Adrenal gland (tissue), 12 donors: ENCODE results near the gene UNC13B. TPM values are rescaled to one million over a fixed set of nuclear protein-coding genes. Genes with fewer than 3 reads are reported as not detected.

Experiments used
- DNase-seq, 7 donors: peaks; one replicate each; pipeline ENCODE4 v3.0.0-alpha.2; 2019 to 2020
- H3K27ac ChIP-seq, 5 donors: fragments of 200-600 bp; sonication (generic) in 4 of 5; 1 replicate in 3 of 5; 2 replicates in 2 of 5; pipeline versions ENCODE4 v1.5.1 to v1.8.0; 2016 to 2020; ENCODE audit warnings: mild to moderate bottlenecking in 1 of 5
- H3K27me3 ChIP-seq: fragments of 200-600 bp; 2 replicates; pipeline ENCODE4 v1.8.0; 2021
- H3K36me3 ChIP-seq, 2 donors: fragments of 200-600 bp; replicated peaks in 1 of 2; 1 replicate in 1 of 2; 2 replicates in 1 of 2; pipeline versions ENCODE4 v1.5.1 to v1.8.0; 2018 to 2022
- H3K4me1 ChIP-seq, 2 donors: fragments of 200-600 bp; replicated peaks in 1 of 2; 1 replicate in 1 of 2; 2 replicates in 1 of 2; pipeline versions ENCODE4 v1.5.1 to v1.8.0; 2018 to 2021
- H3K4me3 ChIP-seq, 4 donors: fragments of 200-600 bp; sonication (generic) in 3 of 4; one replicate each; pipeline ENCODE4 v1.5.1; 2016 to 2018
- H3K9me3 ChIP-seq, 3 donors: fragments of 200-600 bp; sonication (generic) in 1 of 3; replicated peaks in 1 of 3; 1 replicate in 2 of 3; 2 replicates in 1 of 3; pipeline versions ENCODE4 v1.5.1 to v1.8.0; 2016 to 2021
- POLR2A ChIP-seq, 2 donors: fragments of 450-650 bp; IDR thresholded peaks; one replicate each; pipeline ENCODE4 v1.6.1; 2017; ENCODE audit warnings: antibody characterized with exemption in 2 of 2, mild to moderate bottlenecking in 2 of 2, moderate library complexity in 1 of 2
- WGBS, 4 donors: extraction: QIAGEN DNeasy Blood & Tissue Kit in 2 of 4; methylation state at CpG; one replicate each; pipeline versions ENCODE4 v1.1.5 to v1.1.7; 2013 to 2017; 5-methylcytosine and 5-hydroxymethylcytosine counted together
- intact Hi-C, 2 donors: fragments of 100-400 bp; cut with DNase I; formaldehyde crosslinking; loops; one replicate each; pipeline versions ENCODE4 v1.14.1 to v1.15.0; 2022 to 2023
- polyA plus RNA-seq, 3 donors: library from polyadenylated mRNA; stranded (reverse); fragments of 200-250 nt in 2 of 3; fragments of 350-450 nt in 1 of 3; fragmentation: Illumina TruSeq in 1 of 3; extraction: RNeasy Lipid Tissue Mini Kit (QIAGEN cat#74804) in 1 of 3; gene quantifications; one replicate each; pipeline ENCODE4 v1.2.3, GENCODE V29; 2013 to 2014
- total RNA-seq, 9 donors: library from RNA; depleted of rRNA in 4 of 9; stranded (reverse); fragments of >200 nt in 4 of 9; fragments of 120-200 nt in 1 of 9; fragmentation: NEBNext Ultra II Directional in 1 of 9; extraction: Animal tissue kit (Norgen Biotek cat#: 25700) in 1 of 9; gene quantifications; one replicate each; pipeline versions ENCODE4 v1.1.0 to v1.2.4, GENCODE V29; 2013 to 2023
- TF ChIP-seq, protein P1 (sequence below), 6 experiments: fragments of 450-650 bp in 4 of 6; fragments of 200-600 bp in 2 of 6; sonication (generic) in 1 of 6; IDR thresholded peaks; 1 replicate in 5 of 6; 2 replicates in 1 of 6; pipeline versions ENCODE4 v1.5.1 to v1.8.0; 2016 to 2021; ENCODE audit warnings: antibody characterized with exemption in 6 of 6, mild to moderate bottlenecking in 2 of 6, moderate library complexity in 1 of 6
- donor health status: healthy with polysubstance abuse.
- donor health status: Bipolar disorder and iron deficiency.
- donor health status: DM: yes; HTN: yes; CAD: no.
- donor health status: DM: no; HTN: no; CAD: no.
- donor health status: DM: no; HTN: no; CAD: no.
- donor health status: DM: yes; HTN: yes; CAD: no.

The UNC13B gene
- total and polyA plus RNA-seq, 12 donors = 11.1 to 42.2 (median 30.5) TPM

DNA sequence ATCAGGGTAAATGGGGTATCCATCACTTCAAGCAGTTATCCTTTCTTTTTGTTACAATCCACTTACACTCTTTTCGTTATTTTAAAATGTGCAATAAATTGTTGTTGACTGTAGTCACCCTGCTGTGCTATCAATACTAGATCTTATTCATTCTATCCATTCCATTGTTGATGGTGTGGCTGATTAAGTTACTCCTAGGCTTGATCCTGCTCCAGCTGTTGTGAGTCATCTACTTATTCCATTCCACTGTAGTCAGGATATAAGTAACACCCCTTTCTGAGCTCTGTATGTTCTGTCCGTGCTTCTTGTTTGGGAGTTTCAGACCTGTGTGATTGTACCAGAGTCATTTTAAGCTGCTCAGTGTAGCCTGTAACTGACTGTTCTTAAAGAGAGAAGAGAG lies 205.6 kb downstream of the UNC13B start:
- WGBS, 4 donors = 48 to 67% (median 59%) methylated on average over 2 of the region's 2 CpGs
- H3K4me3 ChIP-seq = no peak overlapping the region
- H3K9me3 ChIP-seq = no peaks in the 10 kb centered on the region
- TF ChIP-seq POLR2A (IDR thresholded peaks at IDR 0.05) = no peak
- TF ChIP-seq, protein P1, sequence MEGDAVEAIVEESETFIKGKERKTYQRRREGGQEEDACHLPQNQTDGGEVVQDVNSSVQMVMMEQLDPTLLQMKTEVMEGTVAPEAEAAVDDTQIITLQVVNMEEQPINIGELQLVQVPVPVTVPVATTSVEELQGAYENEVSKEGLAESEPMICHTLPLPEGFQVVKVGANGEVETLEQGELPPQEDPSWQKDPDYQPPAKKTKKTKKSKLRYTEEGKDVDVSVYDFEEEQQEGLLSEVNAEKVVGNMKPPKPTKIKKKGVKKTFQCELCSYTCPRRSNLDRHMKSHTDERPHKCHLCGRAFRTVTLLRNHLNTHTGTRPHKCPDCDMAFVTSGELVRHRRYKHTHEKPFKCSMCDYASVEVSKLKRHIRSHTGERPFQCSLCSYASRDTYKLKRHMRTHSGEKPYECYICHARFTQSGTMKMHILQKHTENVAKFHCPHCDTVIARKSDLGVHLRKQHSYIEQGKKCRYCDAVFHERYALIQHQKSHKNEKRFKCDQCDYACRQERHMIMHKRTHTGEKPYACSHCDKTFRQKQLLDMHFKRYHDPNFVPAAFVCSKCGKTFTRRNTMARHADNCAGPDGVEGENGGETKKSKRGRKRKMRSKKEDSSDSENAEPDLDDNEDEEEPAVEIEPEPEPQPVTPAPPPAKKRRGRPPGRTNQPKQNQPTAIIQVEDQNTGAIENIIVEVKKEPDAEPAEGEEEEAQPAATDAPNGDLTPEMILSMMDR (IDR thresholded peaks at IDR 0.05) = no peak
- no peaks in the 10 kb centered on the region for H3K4me1 ChIP-seq
- intact Hi-C loops = no loop called here
- no peak overlapping the region for H3K27ac ChIP-seq
- H3K36me3 ChIP-seq = peaks cover 0 to 4% of the 10 kb centered on the region in 2 donors
- peak in 4 of 7 donors; percentile 34 to 47 (median 38) for DNase-seq
- no peaks in the 10 kb centered on the region for H3K27me3 ChIP-seq

DNA sequence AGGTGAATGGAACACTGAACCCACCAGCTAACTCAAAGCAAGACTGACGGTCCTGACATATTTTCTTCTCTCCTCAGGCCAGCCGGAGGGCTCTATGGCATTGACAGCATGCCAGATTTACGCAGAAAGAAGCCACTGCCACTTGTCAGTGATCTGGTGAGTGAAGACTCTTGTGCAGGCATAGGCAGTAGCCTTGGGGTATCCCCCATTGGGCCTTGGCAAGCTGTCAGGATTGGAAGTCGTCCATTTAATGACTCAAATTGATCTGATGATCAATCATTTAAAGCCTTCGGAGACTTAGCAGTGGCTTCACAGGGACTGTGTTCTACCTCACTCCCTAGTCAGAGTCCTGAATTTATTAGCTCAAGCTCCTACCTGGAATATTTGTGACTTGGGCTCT lies 208.4 kb downstream of the UNC13B start:
- H3K27ac ChIP-seq = no peak overlapping the region
- intact Hi-C loops = no loop called here
- peaks cover 0 to 4% of the 10 kb centered on the region in 2 donors for H3K36me3 ChIP-seq
- 48 to 63% (median 51%) methylated on average over 5 of the region's 5 CpGs for WGBS, 4 donors
- H3K27me3 ChIP-seq = no peaks in the 10 kb centered on the region
- no peak overlapping the region for H3K4me3 ChIP-seq
- DNase-seq = peak; percentile 24 to 72 (median 53)
- TF ChIP-seq, protein P1 (IDR thresholded peaks at IDR 0.05) = no peak
- TF ChIP-seq POLR2A (IDR thresholded peaks at IDR 0.05) = no peak
- no peaks in the 10 kb centered on the region for H3K9me3 ChIP-seq
- H3K4me1 ChIP-seq = no peaks in the 10 kb centered on the region

DNA sequence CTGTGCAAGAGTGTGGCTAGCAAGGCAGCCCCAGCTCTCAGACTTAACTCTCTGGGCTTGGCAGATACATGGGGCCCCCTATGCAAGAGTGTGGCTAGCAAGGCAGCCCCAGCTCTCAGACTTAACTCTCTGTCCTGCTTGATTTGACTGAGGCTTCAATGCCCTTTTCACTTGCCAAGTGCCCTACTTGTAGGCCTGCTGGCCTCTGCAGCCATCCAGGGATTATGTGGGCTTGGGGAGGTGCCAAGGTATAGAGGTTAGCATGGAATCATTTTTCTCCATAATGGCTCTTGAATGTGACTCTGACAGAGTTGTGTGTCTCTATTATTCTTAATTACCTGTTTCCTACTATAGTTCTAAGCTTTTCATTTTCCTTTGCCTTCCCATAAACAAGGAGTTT lies 212.6 kb downstream of the UNC13B start:
- no peaks in the 10 kb centered on the region for H3K9me3 ChIP-seq
- DNase-seq = no peak
- intact Hi-C loops = no loop called here
- TF ChIP-seq, protein P1 (IDR thresholded peaks at IDR 0.05) = no peak
- TF ChIP-seq POLR2A (IDR thresholded peaks at IDR 0.05) = no peak
- H3K36me3 ChIP-seq = peaks cover 0 to 4% of the 10 kb centered on the region in 2 donors
- H3K4me1 ChIP-seq = no peaks in the 10 kb centered on the region
- no peaks in the 10 kb centered on the region for H3K27me3 ChIP-seq
- H3K27ac ChIP-seq = no peak overlapping the region
- H3K4me3 ChIP-seq = no peak overlapping the region

DNA sequence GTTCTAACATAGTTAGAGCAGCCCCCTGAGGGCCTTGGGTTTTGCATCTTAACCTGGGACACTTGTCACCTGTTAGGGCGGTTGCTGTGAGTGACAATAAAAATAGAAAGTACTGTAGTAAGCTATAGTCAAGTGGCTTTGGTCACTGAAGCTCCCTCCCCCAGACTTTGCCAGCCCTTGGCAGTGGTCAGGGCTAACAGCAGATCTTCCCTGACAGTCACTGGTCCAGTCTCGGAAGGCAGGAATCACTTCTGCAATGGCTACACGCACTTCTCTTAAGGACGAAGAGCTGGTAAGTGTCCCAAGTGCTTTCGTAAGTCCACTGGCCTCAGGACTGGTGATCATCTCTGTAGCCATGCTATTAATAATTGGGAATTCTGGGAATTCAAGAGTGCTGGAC lies 213.1 kb downstream of the UNC13B start:
- Histone ChIP-seq H3K36me3 (peaks cover 0 to 4% of the 10 kb centered on the region in 2 donors), H3K27me3 (no peaks in the 10 kb centered on the region), H3K4me1 (no peaks in the 10 kb centered on the region), H3K27ac (no peak overlapping the region), H3K9me3 (no peaks in the 10 kb centered on the region), H3K4me3 (no peak overlapping the region)
- TF ChIP-seq, protein P1 (IDR thresholded peaks at IDR 0.05) = no peak
- TF ChIP-seq POLR2A (IDR thresholded peaks at IDR 0.05) = no peak
- WGBS, 4 donors = 93 to 97% (median 95%) methylated on average over 3 to 5 of the region's 5 CpGs
- intact Hi-C loops = no loop called here
- DNase-seq = no peak
